NCI-H2227 (cell line): Measurements from ENCODE around the gene TMEM87B.
"Not testable (repeated sequence)": the region's sequence is repeated elsewhere in the genome, so short reads cannot be mapped to it uniquely, and the experiment has no call there.

Source experiments
- DNase-seq: peaks from one replicate; lab custom pipeline; 2025; ENCODE audit not compliant: unreplicated experiment; lab: John Stamatoyannopoulos, UW

Gene TMEM87B

DNA sequence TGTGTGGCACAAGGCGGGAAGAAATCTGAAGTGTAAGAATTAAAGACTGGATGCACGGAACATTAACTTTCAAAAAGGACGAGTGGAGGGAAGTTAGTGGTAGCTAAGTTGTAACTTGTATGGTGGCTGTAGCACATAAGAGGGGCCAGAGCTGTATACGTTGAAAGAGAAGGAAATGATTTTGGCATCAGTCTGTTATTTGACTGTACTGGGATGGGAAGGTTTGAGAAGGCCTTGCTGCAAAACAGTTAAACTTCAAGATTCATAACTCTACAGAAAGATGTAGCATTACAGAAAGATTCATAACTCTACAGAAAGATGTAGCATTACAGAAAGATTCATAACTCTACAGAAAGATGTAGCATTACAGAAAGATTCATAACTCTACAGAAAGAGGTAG lies 58.3 kb downstream of the TMEM87B start:
- DNase-seq, result not testable (repeated sequence)

DNA sequence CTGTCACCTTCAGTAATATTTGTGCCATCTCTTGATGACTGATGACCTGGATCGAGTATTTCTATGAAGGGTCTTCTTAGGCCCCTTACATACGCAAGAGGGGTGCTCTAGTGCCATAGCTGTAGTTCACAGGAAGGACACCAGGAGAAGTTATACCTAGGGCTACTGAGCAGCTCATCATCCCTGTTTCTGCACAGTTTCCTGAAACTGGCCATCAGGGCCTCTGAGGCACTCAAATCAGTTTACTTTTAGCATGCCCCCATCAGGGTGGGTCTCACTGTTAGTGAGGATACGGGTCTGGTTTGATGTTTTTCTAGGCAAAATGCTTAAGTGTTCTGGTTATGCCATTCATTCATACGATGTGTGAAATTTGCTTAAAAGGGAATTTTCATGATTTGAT lies 63.1 kb downstream of the TMEM87B start:
- DNase-seq, result no peak

DNA sequence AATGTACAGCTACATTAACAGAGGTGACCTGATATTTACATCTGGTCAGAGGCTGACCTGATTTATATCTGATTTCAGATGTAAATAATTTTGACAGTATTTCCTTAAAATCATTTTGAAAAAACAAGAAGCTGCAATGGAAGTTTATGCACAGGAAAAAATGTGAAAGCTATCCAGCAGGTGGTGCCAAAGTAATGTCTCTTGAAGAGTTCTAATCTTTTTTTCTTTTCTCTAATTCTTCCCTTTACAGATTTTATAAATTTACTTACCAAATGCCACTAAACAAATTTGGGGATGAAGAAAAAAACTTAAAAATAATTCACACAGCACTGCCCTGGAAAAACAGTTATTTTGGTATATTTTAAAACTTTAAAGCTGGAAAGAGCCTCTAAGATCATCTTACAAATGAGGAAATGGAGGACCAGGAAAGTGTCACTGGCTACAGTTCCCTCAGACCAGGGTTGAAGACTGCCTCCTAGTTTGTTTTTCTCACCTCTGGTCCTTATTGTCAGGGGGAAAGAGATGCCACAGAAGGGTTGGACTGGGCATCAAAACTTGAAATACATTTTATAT lies 66.7 kb downstream of the TMEM87B start:
- DNase-seq, result peak; percentile 29

DNA sequence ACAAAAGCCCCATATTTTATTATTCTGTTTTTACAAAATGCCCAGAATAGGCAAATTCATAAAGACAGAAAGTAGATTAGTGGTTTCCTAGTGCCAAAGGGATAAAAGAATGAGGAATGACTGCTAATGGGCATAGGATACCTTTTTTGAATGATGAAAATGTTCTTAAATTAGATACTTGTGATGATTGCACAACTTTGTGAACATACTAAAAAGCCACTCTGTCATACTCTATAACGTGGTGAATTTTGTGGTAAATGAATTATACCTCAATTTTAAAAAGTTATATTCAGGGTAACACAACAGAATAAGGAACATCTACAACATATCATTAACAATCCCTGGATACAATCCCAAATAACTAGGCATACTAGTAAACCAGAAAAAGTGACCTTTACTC lies 74.0 kb downstream of the TMEM87B start:
- no peak for DNase-seq

DNA sequence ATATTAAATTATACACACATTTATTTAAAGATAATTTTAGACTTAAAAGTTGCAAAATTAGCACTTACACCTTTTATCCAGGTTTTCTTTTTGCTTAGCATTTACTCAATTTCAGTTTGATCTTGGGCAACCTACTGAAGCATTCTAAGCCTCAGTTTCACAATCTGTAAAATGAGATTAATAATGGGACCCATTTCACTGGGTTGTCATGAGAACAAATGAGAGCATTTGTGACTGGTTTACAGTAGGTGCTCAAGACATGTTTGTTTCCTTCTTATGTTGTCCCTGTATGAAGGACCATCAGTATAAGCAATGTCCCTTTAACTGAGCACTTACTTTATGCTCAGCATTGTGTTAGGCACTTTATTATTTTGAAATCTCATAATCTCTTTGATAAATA lies 78.3 kb downstream of the TMEM87B start:
- DNase-seq, result no peak

DNA sequence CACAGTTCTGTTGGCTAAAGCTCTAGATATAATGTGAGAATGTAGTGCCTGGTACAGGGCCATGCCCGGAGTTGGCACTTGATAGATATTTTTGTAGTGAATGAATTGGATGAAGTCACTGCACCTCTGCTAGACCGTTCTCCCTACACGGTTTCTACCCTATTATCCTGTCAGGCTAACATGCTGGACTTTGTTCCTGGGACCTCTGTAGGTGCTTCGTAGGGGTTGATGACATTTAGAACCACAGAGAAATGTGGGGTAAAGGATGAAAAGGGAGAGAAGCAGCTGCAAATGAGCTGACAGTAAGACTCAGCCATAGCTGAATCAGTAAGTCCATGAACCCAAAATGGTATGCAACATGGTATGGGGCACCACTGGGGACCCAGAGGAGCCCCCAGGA lies 79.1 kb downstream of the TMEM87B start:
- DNase-seq, result no peak

DNA sequence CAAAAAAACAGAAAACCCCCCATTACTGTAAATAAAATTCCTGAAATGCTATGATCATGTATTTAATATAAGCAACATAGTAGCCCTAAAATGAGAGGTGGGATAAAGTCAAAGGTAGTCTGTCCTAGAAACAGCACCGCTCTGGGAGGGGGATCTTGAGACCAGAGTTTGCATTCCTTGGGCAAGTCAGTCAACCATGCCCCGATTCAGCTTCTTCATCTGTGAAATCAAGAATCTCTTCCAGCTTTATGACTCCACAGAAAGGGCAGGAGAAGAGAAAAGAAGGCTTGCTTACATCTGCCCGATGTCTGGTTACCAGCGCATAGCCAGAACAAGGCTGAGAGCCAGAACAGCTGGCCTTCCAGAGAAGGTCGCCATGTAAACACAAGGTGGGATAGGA lies 81.0 kb downstream of the TMEM87B start:
- no peak for DNase-seq

DNA sequence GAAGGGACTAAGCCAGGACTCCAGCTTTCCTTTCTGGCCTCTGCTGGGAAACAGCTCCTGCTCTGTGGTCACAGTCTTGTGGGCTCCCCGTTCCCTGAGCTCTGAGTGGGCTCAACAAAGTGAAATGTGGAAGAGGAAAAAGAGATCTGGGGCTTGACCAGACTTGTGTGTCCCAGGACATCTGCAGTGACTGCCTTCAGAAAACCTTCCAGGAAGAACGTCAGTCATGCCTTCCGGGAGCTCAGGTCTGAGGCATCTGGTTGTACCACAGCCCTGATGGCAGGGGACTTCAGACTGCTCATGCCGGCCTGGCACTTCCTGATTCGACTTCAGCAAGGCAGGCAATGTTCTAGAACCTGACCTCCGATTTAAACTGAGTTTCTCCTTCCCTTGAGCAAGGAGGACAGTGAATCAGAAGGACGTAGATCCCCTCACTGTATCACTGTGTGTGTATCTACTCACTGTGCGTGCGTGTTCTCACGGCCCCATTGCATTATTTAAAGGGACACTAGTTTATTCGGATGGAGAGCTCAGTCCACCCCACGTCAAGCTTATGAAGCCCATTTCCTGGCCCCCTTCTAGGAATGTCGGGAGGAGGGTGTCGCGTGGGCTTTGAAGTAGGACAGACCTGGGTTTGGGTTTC lies 82.6 kb downstream of the TMEM87B start:
- peak; percentile 38 for DNase-seq

DNA sequence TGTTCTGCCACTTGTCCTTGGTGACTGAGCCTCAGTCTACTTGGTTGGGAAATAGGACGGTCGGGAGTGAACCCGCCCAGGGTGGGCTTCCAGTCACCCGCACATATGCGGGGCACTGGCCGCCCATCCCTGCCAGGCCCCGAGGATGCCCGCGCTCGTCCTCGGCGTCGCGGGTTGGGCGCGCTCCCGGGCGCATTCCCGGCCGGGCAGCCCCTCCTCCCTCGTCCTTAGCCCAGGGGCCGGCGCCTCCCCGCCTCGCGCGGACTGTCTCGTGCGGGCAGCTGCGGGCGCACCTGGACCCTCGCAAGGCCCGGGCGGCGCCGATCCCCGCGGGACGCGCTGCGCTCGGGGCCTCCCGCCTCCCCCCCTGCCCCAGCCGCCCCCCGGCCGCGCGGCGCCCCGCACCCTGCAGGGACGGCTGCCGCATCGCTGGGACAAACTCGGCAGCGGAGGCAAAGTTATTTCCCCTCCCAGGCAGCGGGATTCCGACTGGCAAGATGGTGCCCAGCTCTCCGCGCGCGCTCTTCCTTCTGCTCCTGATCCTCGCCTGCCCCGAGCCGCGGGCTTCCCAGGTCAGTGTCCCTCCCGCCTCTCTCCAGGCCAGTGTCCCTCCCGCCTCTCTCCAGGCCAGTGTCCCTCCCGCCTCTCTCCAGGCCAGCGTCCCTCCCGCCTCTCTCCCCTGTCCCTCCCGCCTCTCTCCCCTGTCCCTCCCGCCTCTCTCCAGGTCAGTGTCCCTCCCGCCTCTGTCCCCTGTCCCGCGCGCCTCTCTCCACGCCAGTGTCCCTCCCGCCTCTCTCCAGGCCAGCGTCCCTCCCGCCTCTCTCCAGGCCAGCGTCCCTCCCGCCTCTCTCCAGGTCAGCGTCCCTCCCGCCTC lies 83.3 kb downstream of the TMEM87B start, which contains the start of gene FBLN7:
Gene FBLN7, plus strand, starts transcription at position 227 of the 874 bp plus-strand sequence. Its CDS starts 271 bp downstream, at position 498.
- peak; percentile 67 for DNase-seq

DNA sequence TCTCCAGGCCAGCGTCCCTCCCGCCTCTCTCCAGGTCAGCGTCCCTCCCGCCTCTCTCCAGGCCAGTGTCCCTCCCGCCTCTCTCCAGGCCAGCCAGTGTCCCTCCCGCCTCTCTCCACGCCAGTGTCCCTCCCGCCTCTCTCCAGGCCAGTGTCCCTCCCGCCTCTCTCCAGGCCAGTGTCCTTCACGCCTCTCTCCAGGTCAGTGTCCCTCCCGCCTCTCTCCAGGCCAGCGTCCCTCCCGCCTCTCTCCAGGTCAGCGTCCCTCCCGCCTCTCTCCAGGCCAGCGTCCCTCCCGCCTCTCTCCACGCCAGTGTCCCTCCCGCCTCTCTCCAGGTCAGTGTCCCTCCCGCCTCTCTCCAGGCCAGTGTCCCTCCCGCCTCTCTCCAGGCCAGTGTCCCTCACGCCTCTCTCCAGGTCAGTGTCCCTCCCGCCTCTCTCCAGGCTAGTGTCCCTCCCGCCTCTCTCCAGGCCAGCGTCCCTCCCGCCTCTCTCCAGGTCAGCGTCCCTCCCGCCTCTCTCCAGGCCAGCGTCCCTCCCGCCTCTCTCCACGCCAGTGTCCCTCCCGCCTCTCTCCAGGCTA lies 84.1 kb downstream of the TMEM87B start:
- DNase-seq, result not testable (repeated sequence)

DNA sequence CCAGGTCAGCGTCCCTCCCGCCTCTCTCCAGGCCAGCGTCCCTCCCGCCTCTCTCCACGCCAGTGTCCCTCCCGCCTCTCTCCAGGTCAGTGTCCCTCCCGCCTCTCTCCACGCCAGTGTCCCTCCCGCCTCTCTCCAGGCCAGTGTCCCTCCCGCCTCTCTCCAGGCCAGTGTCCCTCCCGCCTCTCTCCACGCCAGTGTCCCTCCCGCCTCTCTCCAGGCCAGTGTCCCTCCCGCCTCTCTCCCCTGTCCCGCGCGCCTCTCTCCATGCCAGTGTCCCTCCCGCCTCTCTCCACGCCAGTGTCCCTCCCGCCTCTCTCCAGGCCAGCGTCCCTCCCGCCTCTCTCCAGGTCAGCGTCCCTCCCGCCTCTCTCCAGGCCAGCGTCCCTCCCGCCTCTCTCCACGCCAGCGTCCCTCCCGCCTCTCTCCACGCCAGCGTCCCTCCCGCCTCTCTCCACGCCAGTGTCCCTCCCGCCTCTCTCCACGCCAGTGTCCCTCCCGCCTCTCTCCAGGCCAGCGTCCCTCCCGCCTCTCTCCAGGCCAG lies 84.7 kb downstream of the TMEM87B start:
- DNase-seq, result not testable (repeated sequence)

DNA sequence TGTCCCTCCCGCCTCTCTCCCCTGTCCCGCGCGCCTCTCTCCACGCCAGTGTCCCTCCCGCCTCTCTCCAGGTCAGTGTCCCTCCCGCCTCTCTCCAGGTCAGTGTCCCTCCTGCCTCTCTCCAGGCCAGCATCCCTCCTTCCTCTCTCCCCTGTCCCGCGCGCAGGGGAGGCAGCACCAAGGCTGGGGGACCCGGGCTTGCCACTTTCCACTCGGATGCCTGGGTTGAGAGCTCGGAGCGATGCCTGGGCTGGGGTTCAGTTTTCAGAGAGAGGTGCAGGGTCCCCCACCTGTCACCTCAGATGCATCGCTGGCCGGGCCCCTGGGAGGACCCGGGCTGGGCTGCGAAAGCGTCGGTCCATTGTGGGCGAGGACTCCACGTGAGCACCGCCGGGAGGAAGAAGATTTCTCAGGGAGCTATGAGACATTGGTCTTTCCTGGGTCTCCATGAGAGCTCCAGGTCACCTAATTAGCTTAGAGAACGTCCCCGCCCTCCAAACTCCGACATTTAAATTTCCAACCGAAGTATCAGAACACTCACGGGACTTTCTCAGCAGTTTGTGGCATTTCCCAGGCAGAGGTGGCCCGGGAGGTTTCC lies 85.2 kb downstream of the TMEM87B start:
- no peak for DNase-seq

DNA sequence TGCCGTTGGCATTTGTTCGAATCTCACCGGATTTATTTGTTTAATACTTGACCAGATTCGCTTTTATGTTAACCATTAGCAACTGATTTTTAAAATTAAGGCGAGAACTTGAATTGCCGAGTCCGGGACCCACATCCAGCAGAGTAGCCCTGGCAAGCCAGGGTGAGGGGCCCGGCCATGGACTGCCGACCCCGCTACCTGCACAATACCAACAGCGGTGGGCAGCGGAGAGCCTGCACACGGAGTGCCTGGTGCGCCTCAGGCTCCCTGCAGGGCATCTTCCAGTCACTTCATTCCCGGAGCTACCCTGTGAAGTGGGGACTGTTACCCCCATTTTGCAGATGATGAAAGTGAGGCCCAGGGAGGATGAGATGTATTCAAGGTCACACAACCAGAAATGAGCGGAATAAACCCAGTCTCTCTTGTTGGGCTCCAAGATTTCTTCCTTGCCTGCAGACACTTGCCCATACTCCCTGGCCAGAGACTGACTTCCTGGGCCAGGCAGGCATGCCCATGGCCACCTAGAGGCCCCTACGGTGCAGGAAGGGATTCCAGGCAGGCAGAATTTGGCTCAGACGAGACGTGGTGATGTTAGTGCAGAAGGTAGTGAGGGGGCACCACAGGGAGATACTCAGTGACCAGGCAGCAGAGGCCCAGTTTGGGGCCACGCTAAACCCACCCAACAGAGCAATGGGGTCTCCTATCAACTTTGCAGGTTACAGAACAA lies 86.0 kb downstream of the TMEM87B start:
- DNase-seq, result no peak

DNA sequence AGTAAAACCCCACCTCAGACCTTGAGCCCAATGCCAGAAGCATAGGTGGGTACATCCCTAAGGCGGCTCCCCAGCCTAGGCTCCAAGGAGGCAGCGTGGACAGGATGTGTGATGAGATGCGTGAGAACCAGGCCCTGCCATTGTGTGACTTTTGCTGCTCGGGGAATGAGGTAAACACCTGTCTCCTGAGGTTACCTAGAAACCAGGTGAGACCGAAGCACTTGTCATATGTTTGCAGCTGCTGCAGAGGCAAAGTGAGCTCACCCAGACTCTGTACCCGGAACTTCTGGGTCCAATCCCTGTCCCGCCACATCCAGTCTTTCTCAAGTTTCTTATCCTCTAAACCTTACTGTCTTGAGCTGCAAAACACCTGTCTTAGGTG lies 86.5 kb downstream of the TMEM87B start:
- no peak for DNase-seq

DNA sequence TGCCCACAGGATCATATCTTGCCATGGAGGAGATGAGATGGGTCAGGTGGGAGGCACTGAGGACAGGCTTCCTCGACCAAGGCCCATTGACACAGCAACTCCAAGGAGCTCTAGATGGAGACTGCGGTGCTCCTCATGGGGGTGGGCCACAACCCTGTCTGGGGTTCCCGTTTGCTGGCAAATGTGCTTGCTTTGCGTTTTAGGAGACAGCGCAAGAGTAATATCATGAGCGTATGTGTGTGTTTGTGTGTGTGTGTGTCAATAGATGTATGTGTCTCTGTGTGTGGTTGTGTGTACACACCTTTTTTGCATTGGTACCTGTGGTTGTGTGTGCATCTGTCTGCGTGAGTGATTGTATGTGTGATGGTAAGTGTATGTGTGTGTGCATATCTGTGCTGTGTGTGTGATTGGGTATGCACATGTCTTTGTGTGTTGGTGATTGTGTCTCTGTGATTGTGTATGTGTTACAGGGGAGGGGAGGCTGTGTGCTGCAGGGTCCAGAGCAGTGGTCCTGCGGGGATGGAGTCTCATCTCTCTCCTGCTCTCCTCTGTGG lies 87.5 kb downstream of the TMEM87B start:
- no peak for DNase-seq

DNA sequence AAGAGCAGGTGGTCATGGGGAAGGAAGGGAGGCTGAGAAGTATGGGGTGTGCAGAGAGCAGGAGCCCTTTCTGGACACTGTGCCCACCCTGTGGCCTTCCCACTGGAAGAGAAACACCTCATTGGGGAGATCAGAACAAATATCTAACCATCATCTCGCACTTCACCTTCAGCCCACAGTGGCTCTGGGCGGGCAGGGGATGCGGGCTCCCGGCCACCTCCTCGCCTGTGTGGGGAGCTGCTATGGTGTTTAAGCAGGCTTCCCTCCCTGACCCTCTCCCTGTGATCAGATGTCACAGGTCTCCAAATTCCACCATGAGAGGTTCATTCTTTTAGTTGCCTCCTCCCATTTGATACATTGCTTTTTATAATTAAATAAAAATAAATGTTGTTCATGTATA lies 88.1 kb downstream of the TMEM87B start:
- no peak for DNase-seq

DNA sequence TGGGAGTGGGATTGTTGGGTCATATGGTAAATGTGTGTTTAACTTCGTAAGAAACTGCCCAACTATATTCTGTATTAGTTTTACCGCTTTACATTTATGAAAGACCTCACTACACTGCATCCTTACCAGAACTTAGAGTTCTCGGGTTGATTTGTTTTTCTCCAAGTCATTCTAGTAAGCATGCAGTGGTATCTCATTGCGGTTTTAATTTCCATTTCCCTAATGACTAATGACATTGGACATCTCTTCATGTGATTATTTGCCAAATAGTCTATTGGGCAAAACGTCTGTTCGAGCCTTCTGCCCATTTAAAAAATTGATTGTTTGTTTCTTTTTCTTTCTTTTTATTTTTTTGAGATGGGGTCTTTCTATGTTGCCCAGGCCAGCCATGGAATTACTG lies 89.9 kb downstream of the TMEM87B start:
- DNase-seq, result no peak

DNA sequence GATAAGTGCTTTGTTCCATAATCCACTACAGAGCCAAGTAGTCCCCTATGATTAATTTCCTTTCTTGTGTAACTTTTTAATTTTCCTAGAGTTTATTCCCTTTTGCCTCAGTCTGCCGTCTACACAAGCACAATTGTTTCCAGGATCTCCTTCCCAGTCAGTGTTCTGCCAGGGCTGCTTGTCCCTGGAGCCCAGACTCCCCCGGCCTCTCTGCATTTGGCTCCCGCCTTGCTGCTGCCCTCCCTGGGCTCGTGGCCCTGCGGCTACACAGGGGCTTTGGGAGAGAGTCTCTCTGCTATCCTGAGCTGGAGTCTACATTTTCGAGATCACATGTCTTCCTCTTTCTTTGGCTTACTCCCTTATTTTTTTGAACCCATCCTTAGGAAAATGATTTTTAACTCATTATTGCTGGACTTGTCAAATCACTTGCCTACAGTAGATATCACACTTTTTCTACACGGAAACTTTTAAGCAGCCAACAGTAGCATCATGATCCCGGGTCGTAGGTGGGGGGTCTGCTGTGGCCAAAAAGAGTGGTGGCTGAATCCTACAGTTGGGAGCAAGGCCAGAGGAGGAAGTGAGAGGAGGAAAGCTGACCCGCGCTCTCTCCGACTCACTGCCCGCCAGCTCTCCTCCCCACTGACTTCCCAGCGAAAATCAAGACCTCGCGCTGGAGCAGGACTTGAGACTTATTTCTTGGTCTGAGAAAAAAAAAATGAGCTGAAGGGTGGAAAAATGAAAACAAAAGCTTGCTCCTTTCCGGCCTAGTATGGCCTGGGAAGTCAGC lies 92.5 kb downstream of the TMEM87B start:
- no peak for DNase-seq

DNA sequence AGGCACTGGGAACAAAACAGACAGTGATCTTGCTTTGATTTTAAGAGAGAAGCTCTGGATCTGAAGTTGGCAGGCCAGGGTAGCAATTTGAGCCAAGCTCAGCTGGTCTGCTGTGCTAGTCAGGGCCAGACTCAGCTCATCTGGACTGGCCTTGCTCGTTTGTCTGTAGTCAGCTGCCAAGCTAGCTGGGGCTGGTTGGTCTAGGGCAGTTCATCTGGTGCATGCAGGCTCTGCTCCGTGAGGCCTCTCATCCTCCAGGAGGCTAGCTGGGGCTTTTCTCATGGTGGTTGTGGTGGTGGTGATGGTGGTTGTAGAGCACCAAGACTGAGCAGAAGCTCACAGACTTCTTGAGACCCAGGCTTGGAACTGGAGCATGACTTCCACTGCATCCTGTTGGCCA lies 93.4 kb downstream of the TMEM87B start:
- no peak for DNase-seq
